Measurements from ENCODE around the gene MYOCD.

- TF ChIP-seq, protein P1, sequence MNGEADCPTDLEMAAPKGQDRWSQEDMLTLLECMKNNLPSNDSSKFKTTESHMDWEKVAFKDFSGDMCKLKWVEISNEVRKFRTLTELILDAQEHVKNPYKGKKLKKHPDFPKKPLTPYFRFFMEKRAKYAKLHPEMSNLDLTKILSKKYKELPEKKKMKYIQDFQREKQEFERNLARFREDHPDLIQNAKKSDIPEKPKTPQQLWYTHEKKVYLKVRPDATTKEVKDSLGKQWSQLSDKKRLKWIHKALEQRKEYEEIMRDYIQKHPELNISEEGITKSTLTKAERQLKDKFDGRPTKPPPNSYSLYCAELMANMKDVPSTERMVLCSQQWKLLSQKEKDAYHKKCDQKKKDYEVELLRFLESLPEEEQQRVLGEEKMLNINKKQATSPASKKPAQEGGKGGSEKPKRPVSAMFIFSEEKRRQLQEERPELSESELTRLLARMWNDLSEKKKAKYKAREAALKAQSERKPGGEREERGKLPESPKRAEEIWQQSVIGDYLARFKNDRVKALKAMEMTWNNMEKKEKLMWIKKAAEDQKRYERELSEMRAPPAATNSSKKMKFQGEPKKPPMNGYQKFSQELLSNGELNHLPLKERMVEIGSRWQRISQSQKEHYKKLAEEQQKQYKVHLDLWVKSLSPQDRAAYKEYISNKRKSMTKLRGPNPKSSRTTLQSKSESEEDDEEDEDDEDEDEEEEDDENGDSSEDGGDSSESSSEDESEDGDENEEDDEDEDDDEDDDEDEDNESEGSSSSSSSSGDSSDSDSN (CRISPR knock-in tag; IDR thresholded peaks at IDR 0.05): no peak
- no peak for TF ChIP-seq ZFP36 (IDR thresholded peaks at IDR 0.05; ENCODE audit: borderline replicate concordance, low read depth, low read length, partially characterized antibody)
- no peak for TF ChIP-seq SOX13 (IDR thresholded peaks at IDR 0.05)
- TF ChIP-seq SOX13 (CRISPR knock-in tag; conservative IDR thresholded peaks at IDR 0.05 in 1 of 2, IDR thresholded peaks at IDR 0.05 in 1 of 2): no peak
- TF ChIP-seq ZNF607 (CRISPR knock-in tag; IDR thresholded peaks at IDR 0.05; ENCODE audit: borderline replicate concordance): no peak
- TF ChIP-seq, protein P2, sequence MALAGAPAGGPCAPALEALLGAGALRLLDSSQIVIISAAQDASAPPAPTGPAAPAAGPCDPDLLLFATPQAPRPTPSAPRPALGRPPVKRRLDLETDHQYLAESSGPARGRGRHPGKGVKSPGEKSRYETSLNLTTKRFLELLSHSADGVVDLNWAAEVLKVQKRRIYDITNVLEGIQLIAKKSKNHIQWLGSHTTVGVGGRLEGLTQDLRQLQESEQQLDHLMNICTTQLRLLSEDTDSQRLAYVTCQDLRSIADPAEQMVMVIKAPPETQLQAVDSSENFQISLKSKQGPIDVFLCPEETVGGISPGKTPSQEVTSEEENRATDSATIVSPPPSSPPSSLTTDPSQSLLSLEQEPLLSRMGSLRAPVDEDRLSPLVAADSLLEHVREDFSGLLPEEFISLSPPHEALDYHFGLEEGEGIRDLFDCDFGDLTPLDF (CRISPR knock-in tag; IDR thresholded peaks at IDR 0.05): no peak
- TF ChIP-seq, protein P3, sequence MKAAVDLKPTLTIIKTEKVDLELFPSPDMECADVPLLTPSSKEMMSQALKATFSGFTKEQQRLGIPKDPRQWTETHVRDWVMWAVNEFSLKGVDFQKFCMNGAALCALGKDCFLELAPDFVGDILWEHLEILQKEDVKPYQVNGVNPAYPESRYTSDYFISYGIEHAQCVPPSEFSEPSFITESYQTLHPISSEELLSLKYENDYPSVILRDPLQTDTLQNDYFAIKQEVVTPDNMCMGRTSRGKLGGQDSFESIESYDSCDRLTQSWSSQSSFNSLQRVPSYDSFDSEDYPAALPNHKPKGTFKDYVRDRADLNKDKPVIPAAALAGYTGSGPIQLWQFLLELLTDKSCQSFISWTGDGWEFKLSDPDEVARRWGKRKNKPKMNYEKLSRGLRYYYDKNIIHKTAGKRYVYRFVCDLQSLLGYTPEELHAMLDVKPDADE (CRISPR knock-in tag; IDR thresholded peaks at IDR 0.05): no peak
- TF ChIP-seq ZNF317 (CRISPR knock-in tag; IDR thresholded peaks at IDR 0.05): no peak
- TF ChIP-seq ZNF329 (CRISPR knock-in tag; IDR thresholded peaks at IDR 0.05; ENCODE audit: low read depth): no peak
- no peak for TF ChIP-seq POLR2AphosphoS2 (IDR thresholded peaks at IDR 0.05; ENCODE audit: low read depth, low read length)
- no peak for TF ChIP-seq SIN3A (IDR thresholded peaks at IDR 0.05; ENCODE audit: borderline replicate concordance, low read depth, low read length)
- no peak for TF ChIP-seq EZH2 (conservative IDR thresholded peaks at IDR 0.05; ENCODE audit: low read depth, low read length)
These were observed 6.2 kb upstream of the MYOCD start for GRCh38 chr17:12659500-12659899.

Data from HepG2 (cell line).